ENCODE measurements around the gene PPP5C. TPM values are rescaled to one million over a fixed set of nuclear protein-coding genes. Genes with fewer than 3 reads are reported as not detected.

Gene PPP5C
- total RNA-seq, 1 experiment from 2014 or later = 102 TPM

- ChIA-PET POLR2A (no interaction called here), CTCF (no interaction called here)
- no peaks in the 10 kb centered on the region for H3K4me1 ChIP-seq (ENCODE audit: control insufficient read depth in 1 of 2, insufficient read depth in 2 of 2, low read length in 2 of 2)
Measured at GRCh38 chr19:46330319-46330918, 16.5 kb upstream of the PPP5C start.

GRCh38 chr19:46337487-46337886 lies 9.4 kb upstream of the PPP5C start:
- H3K79me2 ChIP-seq (ENCODE audit: insufficient read depth, low read length) = no peaks in the 10 kb centered on the region
- H3K9ac ChIP-seq (ENCODE audit: low read length) = no peak overlapping the region
- no TSS peak for BruUV-seq (replicated peaks)
- H3K27me3 ChIP-seq (ENCODE audit: insufficient read depth, low read length) = no peaks in the 10 kb centered on the region
- RAD21 ChIA-PET (ENCODE audit: low non-redundant PET in 1 of 2, low total read pairs in 2 of 2, uncharacterized antibody in 2 of 2, unreplicated experiment in 2 of 2) = no interaction called here
- no peak overlapping the region for H3K4me3 ChIP-seq (replicated peaks in 1 of 2; ENCODE audit: low read depth in 1 of 2, low read length in 2 of 2)
- POLR2A ChIA-PET = no interaction called here
- no peaks in the 10 kb centered on the region for H3K4me1 ChIP-seq (ENCODE audit: control insufficient read depth in 1 of 2, insufficient read depth in 2 of 2, low read length in 2 of 2)
- DNase-seq (ENCODE audit: low read depth, low spot score) (no peak), ATAC-seq (no peak)
- no peak overlapping the region for H2AFZ ChIP-seq (ENCODE audit: low read depth, low read length, poor library complexity, severe bottlenecking)
- H3K36me3 ChIP-seq (ENCODE audit: control insufficient read depth in 1 of 2, insufficient read depth in 2 of 2, low read length in 2 of 2) = no peaks in the 10 kb centered on the region
- H3K27ac ChIP-seq (ENCODE audit: low read depth, low read length) = no peak overlapping the region
- CTCF ChIA-PET = interaction anchor here (0.7 kb wide), 1 partner anchor 10 kb away, joined by 4 read pairs; the partner anchor contains the start of gene PPP5C
- no peaks in the 10 kb centered on the region for H3K9me2 ChIP-seq (ENCODE audit: insufficient read depth)
- TF ChIP-seq ZFX (IDR thresholded peaks at IDR 0.05) (no peak), SP1 (IDR thresholded peaks at IDR 0.05; ENCODE audit: low read depth) (no peak), YY1 (IDR thresholded peaks at IDR 0.05; ENCODE audit: extremely low read depth, insufficient replicate concordance, low read depth, low read length) (no peak), CEBPB (IDR thresholded peaks at IDR 0.05; ENCODE audit: low read depth) (no peak), EGR1 (IDR thresholded peaks at IDR 0.05; ENCODE audit: low read depth) (no peak), EZH2 (IDR thresholded peaks at IDR 0.05) (no peak), ELF1 (IDR thresholded peaks at IDR 0.05; ENCODE audit: borderline replicate concordance, low read depth) (no peak), MAX (IDR thresholded peaks at IDR 0.05) (no peak)
- no peaks in the 10 kb centered on the region for H3K9me3 ChIP-seq (ENCODE audit: control insufficient read depth in 1 of 2, insufficient read depth in 1 of 2, low read depth in 1 of 2, low read length in 2 of 2)
- intact Hi-C loops (cut with micrococcal nuclease) = no loop called here
- no peak overlapping the region for H3K4me2 ChIP-seq (ENCODE audit: low read length)
- no peaks in the 10 kb centered on the region for H4K20me1 ChIP-seq (ENCODE audit: insufficient read depth)

More at GRCh38 chr19:46330319-46330918, 16.5 kb upstream of the PPP5C start:
- Histone ChIP-seq H4K20me1 (ENCODE audit: insufficient read depth) (no peaks in the 10 kb centered on the region), H3K4me3 (replicated peaks in 1 of 2; ENCODE audit: low read depth in 1 of 2, low read length in 2 of 2) (no peak overlapping the region), H3K9me3 (ENCODE audit: control insufficient read depth in 1 of 2, insufficient read depth in 1 of 2, low read depth in 1 of 2, low read length in 2 of 2) (peaks cover 6 to 21% of the 10 kb centered on the region in 2 experiments; a peak in 2 of 4 replicates), H3K4me2 (ENCODE audit: low read length) (no peak overlapping the region), H3K9ac (ENCODE audit: low read length) (no peak overlapping the region), H3K9me2 (ENCODE audit: insufficient read depth) (no peaks in the 10 kb centered on the region), H3K27ac (ENCODE audit: low read depth, low read length) (no peak overlapping the region), H3K27me3 (ENCODE audit: insufficient read depth, low read length) (no peaks in the 10 kb centered on the region), H3K79me2 (ENCODE audit: insufficient read depth, low read length) (no peaks in the 10 kb centered on the region), H2AFZ (ENCODE audit: low read depth, low read length, poor library complexity, severe bottlenecking) (no peak overlapping the region), H3K36me3 (ENCODE audit: control insufficient read depth in 1 of 2, insufficient read depth in 2 of 2, low read length in 2 of 2) (no peaks in the 10 kb centered on the region)
- TF ChIP-seq EZH2 (IDR thresholded peaks at IDR 0.05) (no peak), EZH2phosphoT487 (IDR thresholded peaks at IDR 0.05; ENCODE audit: borderline replicate concordance) (no peak), POLR2A (IDR thresholded peaks at IDR 0.05; ENCODE audit: borderline replicate concordance, extremely low read depth, insufficient read depth, insufficient read length) (no peak), JUND (IDR thresholded peaks at IDR 0.05) (no peak), SIN3A (IDR thresholded peaks at IDR 0.05; ENCODE audit: low read depth) (no peak)
- ATAC-seq (no peak), DNase-seq (ENCODE audit: low read depth, low spot score) (no peak)
- intact Hi-C loops (cut with micrococcal nuclease) = no loop called here
- no TSS peak for BruUV-seq (replicated peaks)
- RAD21 ChIA-PET (ENCODE audit: low non-redundant PET in 1 of 2, low total read pairs in 2 of 2, uncharacterized antibody in 2 of 2, unreplicated experiment in 2 of 2) = no interaction called here

All from HCT116 (cell line).